Left ventricle myocardium inferior (tissue), 1 donor: ENCODE results near the gene FOXJ3. TPM values are rescaled to one million over a fixed set of nuclear protein-coding genes. Genes with fewer than 3 reads are reported as not detected.

Experiments
- DNase-seq: peaks from one replicate; pipeline ENCODE4 v3.0.0-alpha.2; 2020
- H3K27ac ChIP-seq: fragments of 200-600 bp; replicated peaks from 2 replicates; pipeline ENCODE4 v1.8.0; 2021
- H3K27me3 ChIP-seq: fragments of 200-600 bp; 2 replicates; pipeline ENCODE4 v1.8.0; 2021; ENCODE audit warnings: low read depth
- H3K36me3 ChIP-seq: fragments of 200-600 bp; 2 replicates; pipeline ENCODE4 v1.8.0; 2021
- H3K4me1 ChIP-seq: fragments of 200-600 bp; 2 replicates; pipeline ENCODE4 v1.8.0; 2021
- H3K4me3 ChIP-seq: fragments of 200-600 bp; 2 replicates; pipeline ENCODE4 v1.8.0; 2021; ENCODE audit warnings: mild to moderate bottlenecking, moderate library complexity
- H3K9me3 ChIP-seq: fragments of 200-600 bp; replicated peaks from 2 replicates; pipeline ENCODE4 v1.8.0; 2021
- CTCF ChIP-seq: fragments of 200-600 bp; IDR thresholded peaks from 2 replicates; pipeline ENCODE4 v1.8.0; 2021; ENCODE audit warnings: antibody characterized with exemption, mild to moderate bottlenecking, borderline replicate concordance
- intact Hi-C: fragments of 100-400 bp; cut with micrococcal nuclease; formaldehyde crosslinking; loops from one replicate; pipeline ENCODE4 v1.11.0; 2022
- total RNA-seq: library from RNA; stranded (reverse); fragmentation: NEBNext Ultra II Directional; extraction: Animal tissue kit (Norgen Biotek cat#: 25700); gene quantifications from one replicate; pipeline ENCODE4 v1.2.1, GENCODE V29; 2021
- donor health status: DM: no; HTN: yes; CAD: no; lungs with severe emphysema.

FOXJ3 gene
- total RNA-seq, 1 donor from 2014 or later: 40.7 TPM

- Histone ChIP-seq H3K27me3 (peaks cover 53% of the 10 kb centered on the region), H3K4me1 (peaks cover under 1% of the 10 kb centered on the region), H3K27ac (no peak overlapping the region), H3K36me3 (no peaks in the 10 kb centered on the region), H3K9me3 (no peaks in the 10 kb centered on the region), H3K4me3 (no peak overlapping the region)
- intact Hi-C loops: no loop called here
- DNase-seq: peak; percentile 63
- peak; percentile 81 for TF ChIP-seq CTCF
Measured at GRCh38 chr1:42146626-42147320, 188.3 kb downstream of the FOXJ3 start.

- H3K4me3 ChIP-seq: no peak overlapping the region
- no peak for DNase-seq
- H3K4me1 ChIP-seq: no peaks in the 10 kb centered on the region
- TF ChIP-seq CTCF: no peak
- intact Hi-C loops: no loop called here
- no peaks in the 10 kb centered on the region for H3K9me3 ChIP-seq
- no peaks in the 10 kb centered on the region for H3K36me3 ChIP-seq
- no peak overlapping the region for H3K27ac ChIP-seq
- peaks cover 59% of the 10 kb centered on the region for H3K27me3 ChIP-seq
Measured at GRCh38 chr1:42145764-42146625, 189.0 kb downstream of the FOXJ3 start.

DNA sequence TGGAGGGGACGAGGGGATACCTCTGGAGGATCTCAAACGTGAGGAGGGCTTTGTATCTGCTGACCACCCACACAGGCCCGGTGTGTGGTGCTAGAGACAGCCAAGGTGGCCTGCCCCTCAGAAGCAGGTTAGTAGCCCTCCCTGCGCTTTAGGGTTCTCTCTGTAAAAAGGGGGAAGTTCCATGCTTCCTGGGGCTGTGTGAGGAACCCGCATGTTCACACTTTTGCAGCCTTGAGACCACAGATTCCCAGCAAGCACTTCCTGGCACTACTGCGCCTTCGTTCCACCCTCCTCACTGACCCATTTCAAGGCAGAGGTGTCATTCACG, 189.7 kb downstream of the FOXJ3 start:
- Histone ChIP-seq H3K4me1 (no peaks in the 10 kb centered on the region), H3K36me3 (no peaks in the 10 kb centered on the region), H3K27me3 (peaks cover 65% of the 10 kb centered on the region), H3K9me3 (no peaks in the 10 kb centered on the region), H3K4me3 (no peak overlapping the region), H3K27ac (no peak overlapping the region)
- DNase-seq: no peak
- intact Hi-C loops: no loop called here
- no peak for TF ChIP-seq CTCF

DNA sequence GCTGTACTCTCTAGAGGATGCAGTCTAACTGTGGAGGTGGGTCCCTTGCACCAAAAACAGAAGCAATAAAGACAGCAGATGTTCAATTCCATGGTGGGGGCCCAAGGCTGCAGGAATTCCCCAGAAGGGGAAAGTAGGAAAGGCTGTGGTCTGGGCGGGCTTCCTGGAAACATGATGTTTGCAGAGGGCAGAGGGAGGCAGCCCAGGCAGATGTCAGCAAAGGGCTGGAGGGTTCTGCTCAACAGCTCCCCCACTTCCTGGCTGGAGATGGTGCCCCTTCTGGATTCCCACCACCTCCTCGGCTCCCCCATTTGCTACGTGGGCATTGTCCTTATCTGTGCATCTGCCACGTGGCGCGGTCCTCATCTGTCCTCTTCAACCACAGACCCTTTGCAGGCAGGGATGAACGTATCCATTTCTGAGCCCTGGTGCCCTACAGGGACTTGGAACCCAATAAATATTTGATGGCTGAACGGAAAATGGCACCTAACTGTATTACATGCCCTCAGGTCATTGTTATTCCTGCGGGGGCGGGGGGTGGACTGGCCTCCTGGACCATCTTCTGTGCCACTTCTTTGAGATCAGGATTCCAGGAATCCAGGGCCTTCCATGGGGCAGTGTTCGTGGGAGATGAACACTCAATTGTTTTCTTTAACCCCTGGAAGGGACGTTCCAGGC, 190.2 kb downstream of the FOXJ3 start:
- peaks cover 69% of the 10 kb centered on the region for H3K27me3 ChIP-seq
- DNase-seq: no peak
- intact Hi-C loops: no loop called here

More for the DNA sequence above, 190.2 kb downstream of the FOXJ3 start:
- no peak for TF ChIP-seq CTCF
- no peaks in the 10 kb centered on the region for H3K9me3 ChIP-seq
- H3K4me1 ChIP-seq: no peaks in the 10 kb centered on the region
- no peak overlapping the region for H3K4me3 ChIP-seq
- no peak overlapping the region for H3K27ac ChIP-seq
- no peaks in the 10 kb centered on the region for H3K36me3 ChIP-seq
